GM12878 (cell line): ENCODE results near the gene SRCAP. TPM values are rescaled to one million over a fixed set of nuclear protein-coding genes. Genes with fewer than 3 reads are reported as not detected.

ENCODE experiments used
- EGR1 ChIP-seq, 2 experiments: IDR thresholded peaks; 1 replicate in 1 of 2; 2 replicates in 1 of 2; pipeline ENCODE4 v1.6.1; 2011 to 2012; ENCODE audit warnings: low read depth in 2 of 2, low read length in 2 of 2, borderline replicate concordance in 1 of 2, mild to moderate bottlenecking in 1 of 2, moderate library complexity in 1 of 2
- ETV6 ChIP-seq, 2 experiments: fragments of 450-650 bp in 1 of 2; IDR thresholded peaks in 1 of 2; conservative IDR thresholded peaks in 1 of 2; 2 replicates each; pipeline ENCODE4 v1.6.1; 2014; ENCODE audit warnings: antibody characterized with exemption in 1 of 2, borderline replicate concordance in 1 of 2, low read depth in 1 of 2, mild to moderate bottlenecking in 1 of 2, moderate library complexity in 1 of 2
- GATAD2B ChIP-seq: fragments of 450-650 bp; conservative IDR thresholded peaks from 2 replicates; pipeline ENCODE4 v1.6.1; 2017; ENCODE audit warnings: low read depth, mild to moderate bottlenecking, moderate library complexity
- HDAC2 ChIP-seq: fragments of 200-600 bp; sonication (generic); IDR thresholded peaks from 2 replicates; pipeline ENCODE4 v1.6.1; 2017
- MYB ChIP-seq: fragments of 150-350 bp; IDR thresholded peaks from 2 replicates; pipeline ENCODE4 v1.6.1; 2014; ENCODE audit warnings: mild to moderate bottlenecking, low read depth, low read length, borderline replicate concordance
- NRF1 ChIP-seq: conservative IDR thresholded peaks from 2 replicates; pipeline ENCODE4 v1.6.1; 2011; ENCODE audit warnings: mild to moderate bottlenecking, low read depth, low read length, improper control_type of control experiment
- POLR2AphosphoS5 ChIP-seq: IDR thresholded peaks from 2 replicates; pipeline ENCODE4 v1.6.1; 2011; ENCODE audit warnings: mild to moderate bottlenecking, low read length, inconsistent platforms
- RAD21 ChIP-seq: IDR thresholded peaks from 2 replicates; pipeline ENCODE4 v1.6.1; 2011; ENCODE audit warnings: mild to moderate bottlenecking, low read depth, low read length, moderate library complexity; ENCODE audit not compliant: insufficient read depth
- RFX5 ChIP-seq: IDR thresholded peaks from 2 replicates; pipeline ENCODE4 v1.6.1; 2011; ENCODE audit warnings: low read depth, low read length, improper control_type of control experiment
- SMAD1 ChIP-seq: fragments of 450-650 bp; IDR thresholded peaks from 2 replicates; pipeline ENCODE4 v1.6.1; 2018; ENCODE audit warnings: mild to moderate bottlenecking, low read depth; ENCODE audit not compliant: partially characterized antibody
- SMAD5 ChIP-seq: IDR thresholded peaks from 2 replicates; pipeline ENCODE4 v1.6.1; 2016; ENCODE audit warnings: antibody characterized with exemption, low read depth
- SP1 ChIP-seq: IDR thresholded peaks from one replicate; pipeline ENCODE4 v1.6.1; 2011; ENCODE audit warnings: low read depth, low read length
- polyA plus RNA-seq, 11 experiments: library from polyadenylated mRNA; depleted of rRNA in 4 of 11; unstranded in 6 of 11; stranded (reverse) in 5 of 11; fragments of >200 nt; fragmentation: Nextera tagmentation in 4 of 11; fragmentation: Illumina TruSeq in 1 of 11; extraction: Ambion mirVana in 4 of 11; extraction: Trizol in 1 of 11; gene quantifications; 1 replicate in 1 of 11; 2 replicates in 10 of 11; pipeline versions ENCODE4 v1.2.1 to v1.2.3, GENCODE V29; 2011 to 2016; ENCODE audit warnings: inconsistent platforms in 2 of 11, missing spikeins in 2 of 11, low read depth in 1 of 11
- total RNA-seq, 4 experiments: library from RNA; depleted of rRNA in 3 of 4; stranded (reverse); fragments of >200 nt in 3 of 4; fragmentation: Illumina TruSeq in 1 of 4; extraction: Trizol in 1 of 4; gene quantifications; 2 replicates each; pipeline versions ENCODE4 v1.2.1 to v1.2.3, GENCODE V29; 2013 to 2021
- TF ChIP-seq, protein P1 (sequence below): fragments of 450-650 bp; IDR thresholded peaks from 2 replicates; pipeline ENCODE4 v1.6.1; 2016; ENCODE audit warnings: mild to moderate bottlenecking, moderate library complexity, borderline replicate concordance
- TF ChIP-seq, protein P2 (sequence below): IDR thresholded peaks from 2 replicates; pipeline ENCODE4 v1.6.1; 2012; ENCODE audit warnings: low read depth, low read length, improper control_type of control experiment
- TF ChIP-seq, protein P3 (sequence below): fragments of 450-650 bp; IDR thresholded peaks from 2 replicates; pipeline ENCODE4 v1.6.1; 2017; ENCODE audit warnings: mild to moderate bottlenecking, moderate library complexity
- TF ChIP-seq, protein P4 (sequence below), 3 experiments: IDR thresholded peaks in 2 of 3; conservative IDR thresholded peaks in 1 of 3; 2 replicates each; pipeline ENCODE4 v1.5.1; 2011; ENCODE audit warnings: low read depth in 3 of 3, low read length in 3 of 3, mild to moderate bottlenecking in 3 of 3, control low read depth in 2 of 3, moderate library complexity in 2 of 3, inconsistent platforms in 1 of 3, mixed read lengths in 1 of 3; ENCODE audit not compliant: control insufficient read depth in 2 of 3, insufficient read depth in 1 of 3; ENCODE audit errors: extremely low read depth in 1 of 3

Gene SRCAP
- total and polyA plus RNA-seq, 10 of the 15 experiments (the other 5 are each of a cell fraction or from before 2014, with no cell fraction given), result 0.24 to 58.4 (median 11.6) TPM

DNA sequence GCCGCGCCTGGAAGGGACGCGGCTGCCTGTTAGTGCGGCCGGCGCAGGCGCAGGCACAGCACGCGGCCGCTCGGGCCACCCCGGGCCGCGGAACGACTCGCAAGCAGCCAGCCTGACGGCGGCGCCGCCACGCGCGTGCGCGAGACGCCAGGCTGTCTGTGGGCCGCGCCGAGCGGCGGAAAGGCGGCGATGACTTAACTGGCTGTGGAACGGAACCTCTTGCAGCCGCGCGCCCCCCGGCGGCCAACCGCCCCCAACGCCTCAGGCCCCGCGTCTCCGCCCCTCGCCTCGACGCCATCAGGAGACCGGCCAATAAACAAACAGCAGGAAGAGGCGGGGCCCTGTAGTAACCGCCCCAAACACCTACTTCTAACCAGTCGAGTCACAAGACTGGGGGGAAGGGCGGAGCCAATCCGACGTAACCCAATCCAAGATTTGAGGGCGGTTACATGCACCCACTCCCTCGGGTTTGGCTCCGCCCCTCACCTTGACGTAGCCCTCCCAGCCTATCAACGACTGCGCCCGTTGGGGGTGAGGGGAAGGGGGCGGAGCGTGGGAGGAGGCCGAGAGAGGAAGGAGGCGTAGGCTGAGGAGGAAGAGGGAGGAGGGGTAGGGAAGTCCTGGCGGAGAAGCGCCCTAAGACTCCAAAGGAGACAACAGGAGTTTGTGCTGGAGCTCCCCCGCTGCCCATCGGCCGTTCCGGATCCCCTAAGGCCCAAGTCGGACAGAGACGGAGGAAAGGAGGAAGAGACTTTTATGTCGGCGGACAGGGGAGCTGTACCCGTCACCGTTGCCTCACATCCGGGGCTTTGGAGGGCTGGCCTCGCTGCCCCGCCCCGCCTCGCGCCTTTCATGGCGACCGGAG lies 40.9 kb upstream of the SRCAP start, which contains the start of gene FBRS (continued):
- TF ChIP-seq, protein P1, sequence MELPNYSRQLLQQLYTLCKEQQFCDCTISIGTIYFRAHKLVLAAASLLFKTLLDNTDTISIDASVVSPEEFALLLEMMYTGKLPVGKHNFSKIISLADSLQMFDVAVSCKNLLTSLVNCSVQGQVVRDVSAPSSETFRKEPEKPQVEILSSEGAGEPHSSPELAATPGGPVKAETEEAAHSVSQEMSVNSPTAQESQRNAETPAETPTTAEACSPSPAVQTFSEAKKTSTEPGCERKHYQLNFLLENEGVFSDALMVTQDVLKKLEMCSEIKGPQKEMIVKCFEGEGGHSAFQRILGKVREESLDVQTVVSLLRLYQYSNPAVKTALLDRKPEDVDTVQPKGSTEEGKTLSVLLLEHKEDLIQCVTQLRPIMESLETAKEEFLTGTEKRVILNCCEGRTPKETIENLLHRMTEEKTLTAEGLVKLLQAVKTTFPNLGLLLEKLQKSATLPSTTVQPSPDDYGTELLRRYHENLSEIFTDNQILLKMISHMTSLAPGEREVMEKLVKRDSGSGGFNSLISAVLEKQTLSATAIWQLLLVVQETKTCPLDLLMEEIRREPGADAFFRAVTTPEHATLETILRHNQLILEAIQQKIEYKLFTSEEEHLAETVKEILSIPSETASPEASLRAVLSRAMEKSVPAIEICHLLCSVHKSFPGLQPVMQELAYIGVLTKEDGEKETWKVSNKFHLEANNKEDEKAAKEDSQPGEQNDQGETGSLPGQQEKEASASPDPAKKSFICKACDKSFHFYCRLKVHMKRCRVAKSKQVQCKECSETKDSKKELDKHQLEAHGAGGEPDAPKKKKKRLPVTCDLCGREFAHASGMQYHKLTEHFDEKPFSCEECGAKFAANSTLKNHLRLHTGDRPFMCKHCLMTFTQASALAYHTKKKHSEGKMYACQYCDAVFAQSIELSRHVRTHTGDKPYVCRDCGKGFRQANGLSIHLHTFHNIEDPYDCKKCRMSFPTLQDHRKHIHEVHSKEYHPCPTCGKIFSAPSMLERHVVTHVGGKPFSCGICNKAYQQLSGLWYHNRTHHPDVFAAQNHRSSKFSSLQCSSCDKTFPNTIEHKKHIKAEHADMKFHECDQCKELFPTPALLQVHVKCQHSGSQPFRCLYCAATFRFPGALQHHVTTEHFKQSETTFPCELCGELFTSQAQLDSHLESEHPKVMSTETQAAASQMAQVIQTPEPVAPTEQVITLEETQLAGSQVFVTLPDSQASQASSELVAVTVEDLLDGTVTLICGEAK, result peak; percentile 80
- TF ChIP-seq POLR2AphosphoS5 (peak; percentile 88; the same call in 1 of the 2 replicates), SMAD1 (peak; percentile 90), HDAC2 (no peak), RAD21 (peak; percentile 35; the same call in 1 of the 2 replicates), RFX5 (peak; percentile 78; the same call in 1 of the 2 replicates), NRF1 (peak; percentile 98), ETV6 (conservative IDR thresholded peaks at IDR 0.05 in 1 of 2, IDR thresholded peaks at IDR 0.05 in 1 of 2; ENCODE audit: borderline replicate concordance in 1 of 2, low read depth in 1 of 2) (no peak; a peak in 1 of 4 replicates), EGR1 (IDR thresholded peaks at IDR 0.05; ENCODE audit: borderline replicate concordance in 1 of 2, low read depth in 2 of 2, low read length in 2 of 2) (peak; percentile 22 to 92), SP1 (peak; percentile 94), MYB (peak; percentile 61; the same call in 1 of the 2 replicates), GATAD2B (no peak; the same call in none of the 2 replicates), SMAD5 (peak; percentile 81)
- TF ChIP-seq, protein P2, sequence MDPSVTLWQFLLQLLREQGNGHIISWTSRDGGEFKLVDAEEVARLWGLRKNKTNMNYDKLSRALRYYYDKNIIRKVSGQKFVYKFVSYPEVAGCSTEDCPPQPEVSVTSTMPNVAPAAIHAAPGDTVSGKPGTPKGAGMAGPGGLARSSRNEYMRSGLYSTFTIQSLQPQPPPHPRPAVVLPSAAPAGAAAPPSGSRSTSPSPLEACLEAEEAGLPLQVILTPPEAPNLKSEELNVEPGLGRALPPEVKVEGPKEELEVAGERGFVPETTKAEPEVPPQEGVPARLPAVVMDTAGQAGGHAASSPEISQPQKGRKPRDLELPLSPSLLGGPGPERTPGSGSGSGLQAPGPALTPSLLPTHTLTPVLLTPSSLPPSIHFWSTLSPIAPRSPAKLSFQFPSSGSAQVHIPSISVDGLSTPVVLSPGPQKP, result peak; percentile 69; the same call in 1 of the 2 replicates
- TF ChIP-seq, protein P3, sequence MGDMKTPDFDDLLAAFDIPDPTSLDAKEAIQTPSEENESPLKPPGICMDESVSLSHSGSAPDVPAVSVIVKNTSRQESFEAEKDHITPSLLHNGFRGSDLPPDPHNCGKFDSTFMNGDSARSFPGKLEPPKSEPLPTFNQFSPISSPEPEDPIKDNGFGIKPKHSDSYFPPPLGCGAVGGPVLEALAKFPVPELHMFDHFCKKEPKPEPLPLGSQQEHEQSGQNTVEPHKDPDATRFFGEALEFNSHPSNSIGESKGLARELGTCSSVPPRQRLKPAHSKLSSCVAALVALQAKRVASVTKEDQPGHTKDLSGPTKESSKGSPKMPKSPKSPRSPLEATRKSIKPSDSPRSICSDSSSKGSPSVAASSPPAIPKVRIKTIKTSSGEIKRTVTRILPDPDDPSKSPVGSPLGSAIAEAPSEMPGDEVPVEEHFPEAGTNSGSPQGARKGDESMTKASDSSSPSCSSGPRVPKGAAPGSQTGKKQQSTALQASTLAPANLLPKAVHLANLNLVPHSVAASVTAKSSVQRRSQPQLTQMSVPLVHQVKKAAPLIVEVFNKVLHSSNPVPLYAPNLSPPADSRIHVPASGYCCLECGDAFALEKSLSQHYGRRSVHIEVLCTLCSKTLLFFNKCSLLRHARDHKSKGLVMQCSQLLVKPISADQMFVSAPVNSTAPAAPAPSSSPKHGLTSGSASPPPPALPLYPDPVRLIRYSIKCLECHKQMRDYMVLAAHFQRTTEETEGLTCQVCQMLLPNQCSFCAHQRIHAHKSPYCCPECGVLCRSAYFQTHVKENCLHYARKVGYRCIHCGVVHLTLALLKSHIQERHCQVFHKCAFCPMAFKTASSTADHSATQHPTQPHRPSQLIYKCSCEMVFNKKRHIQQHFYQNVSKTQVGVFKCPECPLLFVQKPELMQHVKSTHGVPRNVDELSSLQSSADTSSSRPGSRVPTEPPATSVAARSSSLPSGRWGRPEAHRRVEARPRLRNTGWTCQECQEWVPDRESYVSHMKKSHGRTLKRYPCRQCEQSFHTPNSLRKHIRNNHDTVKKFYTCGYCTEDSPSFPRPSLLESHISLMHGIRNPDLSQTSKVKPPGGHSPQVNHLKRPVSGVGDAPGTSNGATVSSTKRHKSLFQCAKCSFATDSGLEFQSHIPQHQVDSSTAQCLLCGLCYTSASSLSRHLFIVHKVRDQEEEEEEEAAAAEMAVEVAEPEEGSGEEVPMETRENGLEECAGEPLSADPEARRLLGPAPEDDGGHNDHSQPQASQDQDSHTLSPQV, result peak; percentile 82; the same call in 1 of the 2 replicates
- TF ChIP-seq, protein P4, sequence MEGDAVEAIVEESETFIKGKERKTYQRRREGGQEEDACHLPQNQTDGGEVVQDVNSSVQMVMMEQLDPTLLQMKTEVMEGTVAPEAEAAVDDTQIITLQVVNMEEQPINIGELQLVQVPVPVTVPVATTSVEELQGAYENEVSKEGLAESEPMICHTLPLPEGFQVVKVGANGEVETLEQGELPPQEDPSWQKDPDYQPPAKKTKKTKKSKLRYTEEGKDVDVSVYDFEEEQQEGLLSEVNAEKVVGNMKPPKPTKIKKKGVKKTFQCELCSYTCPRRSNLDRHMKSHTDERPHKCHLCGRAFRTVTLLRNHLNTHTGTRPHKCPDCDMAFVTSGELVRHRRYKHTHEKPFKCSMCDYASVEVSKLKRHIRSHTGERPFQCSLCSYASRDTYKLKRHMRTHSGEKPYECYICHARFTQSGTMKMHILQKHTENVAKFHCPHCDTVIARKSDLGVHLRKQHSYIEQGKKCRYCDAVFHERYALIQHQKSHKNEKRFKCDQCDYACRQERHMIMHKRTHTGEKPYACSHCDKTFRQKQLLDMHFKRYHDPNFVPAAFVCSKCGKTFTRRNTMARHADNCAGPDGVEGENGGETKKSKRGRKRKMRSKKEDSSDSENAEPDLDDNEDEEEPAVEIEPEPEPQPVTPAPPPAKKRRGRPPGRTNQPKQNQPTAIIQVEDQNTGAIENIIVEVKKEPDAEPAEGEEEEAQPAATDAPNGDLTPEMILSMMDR (IDR thresholded peaks at IDR 0.05 in 2 of 3, conservative IDR thresholded peaks at IDR 0.05 in 1 of 3; ENCODE audit: control insufficient read depth in 2 of 3, extremely low read depth in 1 of 3, insufficient read depth in 1 of 3, low read depth in 3 of 3, low read length in 3 of 3), result peak; percentile 72 to 99 (median 75); a peak in 5 of 6 replicates
